HG03354 (cell line): ENCODE results near the gene RELN.

ENCODE experiments used
- ATAC-seq: cut with Tn5 transposase; IDR thresholded peaks from one replicate; pipeline ENCODE4 v1.9.1; 2021; ENCODE audit warnings: mild to moderate bottlenecking; ENCODE audit not compliant: unreplicated experiment, poor library complexity, severe bottlenecking

Gene RELN

DNA sequence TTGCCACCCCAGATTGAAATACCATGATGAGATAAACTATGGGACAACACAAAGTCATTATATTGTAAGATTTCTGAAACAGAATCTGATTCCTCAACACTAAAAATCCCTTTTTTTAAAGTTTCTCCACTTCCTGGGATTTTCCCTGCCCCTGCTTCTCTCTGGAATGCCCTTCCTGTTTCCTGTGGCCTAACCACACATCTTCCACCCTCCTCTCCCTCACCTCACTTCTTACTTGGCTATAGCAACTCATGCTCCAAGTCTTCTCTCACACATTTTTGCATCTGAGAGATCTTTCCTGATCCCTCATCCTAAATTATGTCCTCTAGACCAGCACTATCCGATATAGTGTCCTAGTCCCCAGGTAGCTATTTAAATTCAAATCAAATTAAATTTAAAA is 4.1 kb upstream of the RELN start:
- no peak for ATAC-seq

GRCh38 chr7:103991406-103991805 is 1.9 kb upstream of the RELN start:
- ATAC-seq = no peak

DNA sequence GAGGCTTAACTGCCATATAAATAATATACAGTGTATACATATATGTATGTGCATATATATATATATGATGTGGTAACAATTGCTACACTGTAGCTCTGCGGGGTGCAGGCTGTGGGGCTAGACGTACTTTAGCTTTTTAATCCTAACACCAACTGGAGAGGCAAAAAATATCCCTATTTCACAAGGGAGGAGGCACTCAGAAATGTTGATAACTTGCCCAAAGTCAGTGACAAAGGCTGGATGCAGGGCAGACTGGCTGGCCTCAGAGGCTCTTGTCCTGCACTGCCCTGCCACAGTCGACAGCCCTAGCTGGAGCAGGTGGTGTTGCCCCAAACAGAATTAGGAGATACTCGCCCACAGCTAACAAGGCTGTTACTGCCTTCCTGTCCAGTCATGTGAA is 1.5 kb upstream of the RELN start:
- ATAC-seq = no peak

- ATAC-seq = peak; percentile 46
These were observed 618 bp upstream of the RELN start for GRCh38 chr7:103989785-103990767.

DNA sequence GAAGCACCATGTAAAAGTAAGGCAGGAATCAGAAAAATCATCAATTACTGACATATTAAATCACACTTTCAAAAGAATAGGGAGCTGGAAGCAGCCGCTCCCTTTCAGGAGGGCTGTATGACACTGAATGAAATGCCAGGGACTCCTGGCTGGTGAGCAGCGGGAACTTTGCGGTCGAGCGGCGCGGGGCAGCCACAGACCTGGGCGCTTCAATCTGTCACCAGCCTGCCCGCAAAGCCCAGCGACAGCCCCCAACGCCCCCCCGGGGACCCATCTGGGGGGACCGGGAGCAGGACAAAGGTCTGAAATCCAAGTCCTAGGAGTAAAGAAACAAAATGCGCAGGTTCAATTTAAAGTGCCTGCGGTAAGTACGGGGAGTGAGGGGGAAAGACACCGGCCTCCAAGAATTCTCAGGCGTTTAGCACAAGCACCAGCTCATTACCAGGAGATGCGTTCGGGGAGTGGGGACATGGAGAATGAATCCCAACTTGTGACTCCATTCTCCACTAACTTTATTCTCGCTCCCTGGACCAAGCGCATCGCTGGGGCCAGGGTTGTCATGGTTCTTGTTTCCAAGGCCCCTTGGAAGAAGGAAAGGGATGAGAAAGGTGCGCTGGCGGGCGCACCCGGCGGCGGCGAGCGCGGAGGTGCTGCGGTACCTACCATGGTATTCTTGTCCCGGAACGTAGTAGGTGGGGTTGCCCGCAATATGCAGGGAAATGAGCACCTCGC is 824 bp downstream of the RELN start:
- ATAC-seq = no peak

- ATAC-seq = no peak
These were observed 2.0 kb downstream of the RELN start for GRCh38 chr7:103987451-103987850.

DNA sequence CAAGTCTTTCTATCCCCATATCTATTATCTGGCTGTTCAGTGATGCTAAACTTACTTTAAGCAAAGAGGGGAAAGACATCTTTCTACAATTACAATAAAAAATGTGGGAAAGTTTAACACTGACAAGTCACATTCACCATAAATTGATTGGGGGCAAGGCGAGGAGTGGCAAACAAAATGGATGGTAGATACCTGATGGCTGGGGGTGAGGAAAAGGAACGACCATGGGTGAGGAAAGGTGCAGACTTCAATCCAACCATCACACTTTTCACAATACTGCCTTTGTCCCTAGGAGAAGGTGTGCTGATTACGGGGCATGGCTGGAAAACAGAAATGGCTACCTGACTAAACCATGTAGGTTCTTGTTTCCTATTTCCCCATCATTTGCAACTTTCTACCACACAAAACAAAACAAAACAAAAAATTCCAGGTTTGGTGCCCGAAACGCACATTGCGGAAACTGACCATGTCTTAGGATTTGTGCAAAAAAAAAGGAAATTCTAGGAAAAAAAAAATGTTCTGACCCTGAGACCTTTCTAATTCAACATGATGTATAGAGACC is 3.8 kb downstream of the RELN start:
- ATAC-seq = no peak

DNA sequence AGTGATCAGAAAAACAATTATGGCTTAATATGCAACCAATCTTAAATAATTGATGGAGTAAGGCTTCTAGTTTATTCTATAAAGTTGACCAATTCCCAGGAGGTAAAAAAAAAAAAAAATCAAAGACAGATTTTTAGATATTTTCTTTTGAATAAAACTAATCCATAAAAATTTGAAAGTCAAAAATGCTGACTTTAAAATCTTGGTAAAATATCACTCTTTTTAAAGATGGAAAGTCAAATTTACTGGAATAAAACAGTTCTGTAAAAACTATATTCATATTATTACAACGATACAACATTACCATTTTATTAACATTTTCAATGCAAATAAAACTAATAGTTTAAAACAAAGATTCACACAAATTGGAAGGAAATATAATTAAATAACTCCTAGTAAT is 5.4 kb downstream of the RELN start:
- ATAC-seq = no peak

DNA sequence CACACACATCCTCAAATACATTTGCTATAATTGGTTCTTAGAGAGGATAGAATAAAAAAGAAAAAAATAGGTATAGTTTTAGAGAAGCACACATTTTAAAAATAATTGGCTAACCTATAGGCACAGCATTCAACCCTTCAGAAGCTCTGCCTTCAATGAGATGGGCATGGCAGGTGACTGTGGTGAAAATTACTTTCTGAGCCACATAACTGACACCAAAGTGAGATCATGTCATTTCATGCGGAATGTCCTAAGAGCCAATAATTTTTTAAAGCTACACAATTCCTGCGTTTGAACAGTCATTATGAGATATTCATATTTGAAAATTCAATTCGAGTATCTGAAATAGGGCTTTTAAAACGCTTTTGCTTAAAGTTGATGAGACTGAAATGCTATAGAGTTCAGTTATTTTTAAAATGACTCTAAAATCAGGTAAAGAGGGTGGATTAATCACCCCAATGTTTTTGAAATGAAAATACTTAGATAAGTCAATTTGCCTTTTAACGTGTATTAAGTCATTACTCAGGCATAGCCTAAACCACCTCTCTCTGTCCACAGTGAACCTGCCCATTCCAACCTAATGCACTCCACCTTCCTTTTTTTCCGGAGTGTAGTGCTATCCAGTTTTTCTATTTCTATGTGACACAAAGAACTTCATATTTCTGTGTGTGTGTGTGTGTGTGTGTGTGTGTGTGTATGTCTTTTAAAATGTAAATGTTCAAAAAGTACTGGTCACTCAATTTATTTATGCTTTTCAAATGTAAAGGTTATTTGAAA is 6.1 kb downstream of the RELN start:
- no peak for ATAC-seq

- ATAC-seq = no peak
These were observed 8.4 kb downstream of the RELN start for GRCh38 chr7:103981003-103981423.

- ATAC-seq = no peak
These were observed 16.6 kb downstream of the RELN start for GRCh38 chr7:103972779-103973434.

GRCh38 chr7:103967401-103967800 is 22.1 kb downstream of the RELN start:
- ATAC-seq = no peak

- ATAC-seq = no peak
These were observed 22.7 kb downstream of the RELN start for GRCh38 chr7:103966593-103967277.

DNA sequence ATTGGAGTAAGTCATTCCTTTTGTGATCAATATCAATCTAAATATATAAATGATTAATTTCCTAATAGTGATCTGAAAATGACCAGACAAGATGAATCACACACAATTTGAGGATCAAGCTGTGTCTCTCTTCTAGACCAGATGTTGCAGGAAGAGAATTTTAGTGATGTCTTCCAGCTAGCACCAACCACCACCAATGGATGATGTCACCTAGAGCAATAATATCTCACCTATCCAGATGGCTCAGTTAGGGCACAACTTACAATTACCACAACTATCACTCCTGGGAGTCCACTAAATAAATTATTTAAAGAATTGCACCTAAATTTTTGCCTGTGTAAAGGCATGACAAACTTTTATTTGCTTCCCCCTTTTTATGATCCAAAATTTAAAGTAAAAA is 25.2 kb downstream of the RELN start:
- ATAC-seq = no peak

DNA sequence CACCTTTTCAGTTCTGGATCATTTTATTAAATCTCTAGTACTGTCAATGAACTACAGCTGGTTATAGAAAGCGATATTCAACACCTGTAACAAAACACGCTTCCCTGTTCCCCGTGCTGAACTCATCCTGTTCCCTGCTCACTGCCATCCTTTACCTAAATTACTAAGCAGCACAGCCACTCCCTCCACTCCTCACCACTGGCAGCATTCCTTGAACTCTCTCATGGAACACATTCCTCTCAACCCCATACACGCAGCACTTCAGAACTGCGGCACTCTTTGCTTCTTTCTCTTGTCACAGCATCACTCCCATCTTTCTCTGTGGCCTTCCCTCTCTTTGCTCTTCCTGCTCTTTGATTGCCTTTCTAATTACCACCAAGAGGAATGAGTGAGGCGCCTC is 27.4 kb downstream of the RELN start:
- ATAC-seq = no peak

- no peak for ATAC-seq
These were observed 31.1 kb downstream of the RELN start for GRCh38 chr7:103958284-103958818.

GRCh38 chr7:103955985-103956384 is 33.5 kb downstream of the RELN start:
- no peak for ATAC-seq

DNA sequence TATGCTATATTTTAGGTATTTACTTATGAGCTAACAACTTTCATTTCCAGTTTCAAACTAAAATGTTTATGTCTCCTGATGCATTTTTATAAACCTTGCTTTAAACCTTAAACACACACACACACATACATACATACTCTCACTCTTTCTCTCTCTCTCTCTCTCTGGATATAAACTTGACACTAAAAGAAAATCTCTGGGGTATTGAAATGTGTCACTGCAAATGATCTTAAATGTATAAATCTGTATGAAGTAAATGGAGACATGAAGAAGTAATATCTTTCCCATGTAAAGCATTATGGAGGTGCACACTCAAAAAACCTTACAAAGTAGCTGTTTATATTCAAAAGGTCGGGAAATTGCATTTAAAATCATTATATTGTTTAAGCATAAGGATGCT is 37.0 kb downstream of the RELN start:
- ATAC-seq = no peak

DNA sequence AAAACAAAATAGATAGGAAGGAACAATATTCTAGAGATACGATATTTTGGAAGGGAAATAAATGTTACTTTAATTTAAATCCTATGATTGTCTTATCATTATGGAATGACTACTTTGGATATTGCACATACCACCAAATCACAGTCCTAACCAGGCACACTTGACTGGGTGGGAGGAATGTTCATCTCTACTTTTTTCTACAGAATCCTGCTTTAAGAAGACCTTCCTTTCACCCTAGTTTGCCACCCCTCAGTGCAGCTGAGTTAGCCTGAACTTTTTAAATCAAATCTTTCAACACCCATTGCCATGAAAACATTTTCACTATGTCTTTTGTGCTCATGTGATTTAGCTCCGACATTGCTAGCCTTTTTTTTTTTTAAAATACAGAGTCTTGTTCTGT is 38.1 kb downstream of the RELN start:
- no peak for ATAC-seq
